ENCODE measurements around the gene RPL18. TPM values are rescaled to one million over a fixed set of nuclear protein-coding genes. Genes with fewer than 3 reads are reported as not detected.

The RPL18 gene
- total and polyA plus RNA-seq, 9 of the 15 experiments (the other 6 are each of a cell fraction or from before 2014, with no cell fraction given), result 312 to 2,635 (median 1,653) TPM

GRCh38 chr19:48588670-48589401, 30.1 kb downstream of the RPL18 start (continued):
- no peak for TF ChIP-seq HNRNPLL (IDR thresholded peaks at IDR 0.05; ENCODE audit: low read depth, low read length, poor library complexity, severe bottlenecking)
- TF ChIP-seq DIDO1 (tag; IDR thresholded peaks at IDR 0.05; ENCODE audit: low read depth), result no peak; the same call in 1 of the 2 replicates
- TF ChIP-seq ZFPM2 (CRISPR knock-in tag; IDR thresholded peaks at IDR 0.05), result no peak
- TF ChIP-seq DEAF1 (CRISPR knock-in tag; IDR thresholded peaks at IDR 0.05), result no peak
- TF ChIP-seq SOX6 (IDR thresholded peaks at IDR 0.05), result peak; percentile 56
- TF ChIP-seq HNRNPL (IDR thresholded peaks at IDR 0.05; ENCODE audit: low read depth, low read length), result no peak
- TF ChIP-seq, protein P1, sequence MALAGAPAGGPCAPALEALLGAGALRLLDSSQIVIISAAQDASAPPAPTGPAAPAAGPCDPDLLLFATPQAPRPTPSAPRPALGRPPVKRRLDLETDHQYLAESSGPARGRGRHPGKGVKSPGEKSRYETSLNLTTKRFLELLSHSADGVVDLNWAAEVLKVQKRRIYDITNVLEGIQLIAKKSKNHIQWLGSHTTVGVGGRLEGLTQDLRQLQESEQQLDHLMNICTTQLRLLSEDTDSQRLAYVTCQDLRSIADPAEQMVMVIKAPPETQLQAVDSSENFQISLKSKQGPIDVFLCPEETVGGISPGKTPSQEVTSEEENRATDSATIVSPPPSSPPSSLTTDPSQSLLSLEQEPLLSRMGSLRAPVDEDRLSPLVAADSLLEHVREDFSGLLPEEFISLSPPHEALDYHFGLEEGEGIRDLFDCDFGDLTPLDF (CRISPR knock-in tag; IDR thresholded peaks at IDR 0.05), result peak; percentile 76; the same call in 1 of the 2 replicates
- peak; percentile 13 for TF ChIP-seq CCNT2 (IDR thresholded peaks at IDR 0.05; ENCODE audit: borderline replicate concordance, extremely low read depth, insufficient read length, low read depth, low read length)
- TF ChIP-seq ZNF184 (CRISPR knock-in tag; IDR thresholded peaks at IDR 0.05), result no peak
- no peak for TF ChIP-seq ZNF696 (CRISPR knock-in tag; conservative IDR thresholded peaks at IDR 0.05)
- no peak for TF ChIP-seq ZNF146 (CRISPR knock-in tag; IDR thresholded peaks at IDR 0.05; ENCODE audit: unreplicated experiment)
- TF ChIP-seq XRCC4 (IDR thresholded peaks at IDR 0.05; ENCODE audit: extremely low read depth, insufficient read depth, insufficient read length), result no peak
- TF ChIP-seq CLOCK (CRISPR knock-in tag; IDR thresholded peaks at IDR 0.05; ENCODE audit: borderline replicate concordance), result no peak
- TF ChIP-seq NR2C2 (CRISPR knock-in tag; IDR thresholded peaks at IDR 0.05), result no peak
- peak; percentile 62; the same call in 1 of the 2 replicates for TF ChIP-seq NR2C2 (tag; IDR thresholded peaks at IDR 0.05)
- no peak for TF ChIP-seq ZNF408 (CRISPR knock-in tag; IDR thresholded peaks at IDR 0.05; ENCODE audit: low read depth)
- TF ChIP-seq FOXK1 (CRISPR knock-in tag; IDR thresholded peaks at IDR 0.05; ENCODE audit: borderline replicate concordance), result no peak
- no peak for TF ChIP-seq ZC3H4 (CRISPR knock-in tag; IDR thresholded peaks at IDR 0.05; ENCODE audit: borderline replicate concordance)
- no peak for TF ChIP-seq FOXJ2 (tag; IDR thresholded peaks at IDR 0.05)
- TF ChIP-seq ZFP30 (CRISPR knock-in tag; IDR thresholded peaks at IDR 0.05; ENCODE audit: borderline replicate concordance), result no peak
- TF ChIP-seq, protein P2, sequence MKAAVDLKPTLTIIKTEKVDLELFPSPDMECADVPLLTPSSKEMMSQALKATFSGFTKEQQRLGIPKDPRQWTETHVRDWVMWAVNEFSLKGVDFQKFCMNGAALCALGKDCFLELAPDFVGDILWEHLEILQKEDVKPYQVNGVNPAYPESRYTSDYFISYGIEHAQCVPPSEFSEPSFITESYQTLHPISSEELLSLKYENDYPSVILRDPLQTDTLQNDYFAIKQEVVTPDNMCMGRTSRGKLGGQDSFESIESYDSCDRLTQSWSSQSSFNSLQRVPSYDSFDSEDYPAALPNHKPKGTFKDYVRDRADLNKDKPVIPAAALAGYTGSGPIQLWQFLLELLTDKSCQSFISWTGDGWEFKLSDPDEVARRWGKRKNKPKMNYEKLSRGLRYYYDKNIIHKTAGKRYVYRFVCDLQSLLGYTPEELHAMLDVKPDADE (conservative IDR thresholded peaks at IDR 0.05; ENCODE audit: control insufficient read depth, low read depth, low read length), result no peak

Measured in K562 (cell line).